ENCODE measurements around the gene KIF3C. TPM values are rescaled to one million over a fixed set of nuclear protein-coding genes. Genes with fewer than 3 reads are reported as not detected.

The KIF3C gene
- total RNA-seq, 1 donor from 2014 or later, result 3.7 TPM

DNA sequence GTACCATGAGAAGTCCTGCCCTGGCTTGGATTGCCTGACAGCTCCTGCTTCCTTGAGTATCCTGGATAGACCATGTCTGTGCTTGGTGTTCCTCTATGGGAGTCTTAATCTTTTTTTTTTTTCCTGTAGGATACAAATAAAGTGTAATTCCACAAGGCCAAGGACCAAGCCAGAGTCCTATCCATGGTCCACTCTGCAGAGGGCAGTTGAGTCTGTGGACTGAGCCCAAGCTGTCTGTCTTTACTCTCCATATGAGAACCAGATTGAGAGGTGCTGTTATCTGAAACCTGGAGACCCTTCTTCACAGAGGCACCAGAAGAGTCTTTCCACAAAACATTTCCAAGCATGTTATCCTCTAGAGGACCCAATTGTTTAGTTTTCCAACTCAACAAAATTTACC lies 1.4 kb upstream of the KIF3C start:
- no peak overlapping the region for H3K27ac ChIP-seq (ENCODE audit: low read depth, low read length)
- H3K9me3 ChIP-seq (ENCODE audit: control insufficient read depth in 3 of 3, low read length in 3 of 3), result no peaks in the 10 kb centered on the region
- no peak overlapping the region for H3K4me3 ChIP-seq (ENCODE audit: low read length in 3 of 3)
- H3K9ac ChIP-seq (ENCODE audit: low read depth in 1 of 3, low read length in 3 of 3), result no peak overlapping the region
- no peaks in the 10 kb centered on the region for H3K36me3 ChIP-seq (ENCODE audit: control insufficient read depth in 3 of 3, insufficient read depth in 3 of 3, low read length in 3 of 3)
- no peaks in the 10 kb centered on the region for H3K27me3 ChIP-seq (ENCODE audit: control insufficient read depth in 3 of 3, insufficient read depth in 3 of 3, low read length in 3 of 3)
- peaks cover 7 to 25% (median 17%) of the 10 kb centered on the region in 3 donors for H3K4me1 ChIP-seq (ENCODE audit: control insufficient read depth in 3 of 3, insufficient read depth in 3 of 3, low read length in 3 of 3)

DNA sequence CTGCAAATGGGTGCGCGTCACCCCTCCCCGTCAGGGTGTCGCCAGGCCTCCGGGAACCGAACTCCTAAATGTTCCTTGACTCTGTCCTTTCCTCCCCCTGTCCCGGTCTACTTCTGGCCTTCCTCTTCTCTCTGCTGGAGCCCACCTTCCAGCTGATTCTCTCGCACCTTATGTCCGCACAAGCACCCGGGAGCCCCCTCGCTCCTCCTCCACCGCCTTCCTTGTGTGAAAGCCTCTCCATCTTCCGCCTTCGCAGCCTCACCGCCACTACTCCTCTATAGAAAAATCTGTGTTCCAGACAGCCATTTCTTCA lies 627 bp upstream of the KIF3C start:
- H3K4me3 ChIP-seq (ENCODE audit: low read length in 3 of 3), result peak overlapping the region; percentile 78 to 81 (median 81)
- no peaks in the 10 kb centered on the region for H3K9me3 ChIP-seq (ENCODE audit: control insufficient read depth in 3 of 3, low read length in 3 of 3)
- H3K4me1 ChIP-seq (ENCODE audit: control insufficient read depth in 3 of 3, insufficient read depth in 3 of 3, low read length in 3 of 3), result peaks cover 7 to 26% (median 17%) of the 10 kb centered on the region in 3 donors
- H3K9ac ChIP-seq (ENCODE audit: low read depth in 1 of 3, low read length in 3 of 3), result peak overlapping the region; percentile 32 to 73 (median 61)
- no peaks in the 10 kb centered on the region for H3K27me3 ChIP-seq (ENCODE audit: control insufficient read depth in 3 of 3, insufficient read depth in 3 of 3, low read length in 3 of 3)
- H3K27ac ChIP-seq (ENCODE audit: low read depth, low read length), result no peak overlapping the region
- H3K36me3 ChIP-seq (ENCODE audit: control insufficient read depth in 3 of 3, insufficient read depth in 3 of 3, low read length in 3 of 3), result no peaks in the 10 kb centered on the region

DNA sequence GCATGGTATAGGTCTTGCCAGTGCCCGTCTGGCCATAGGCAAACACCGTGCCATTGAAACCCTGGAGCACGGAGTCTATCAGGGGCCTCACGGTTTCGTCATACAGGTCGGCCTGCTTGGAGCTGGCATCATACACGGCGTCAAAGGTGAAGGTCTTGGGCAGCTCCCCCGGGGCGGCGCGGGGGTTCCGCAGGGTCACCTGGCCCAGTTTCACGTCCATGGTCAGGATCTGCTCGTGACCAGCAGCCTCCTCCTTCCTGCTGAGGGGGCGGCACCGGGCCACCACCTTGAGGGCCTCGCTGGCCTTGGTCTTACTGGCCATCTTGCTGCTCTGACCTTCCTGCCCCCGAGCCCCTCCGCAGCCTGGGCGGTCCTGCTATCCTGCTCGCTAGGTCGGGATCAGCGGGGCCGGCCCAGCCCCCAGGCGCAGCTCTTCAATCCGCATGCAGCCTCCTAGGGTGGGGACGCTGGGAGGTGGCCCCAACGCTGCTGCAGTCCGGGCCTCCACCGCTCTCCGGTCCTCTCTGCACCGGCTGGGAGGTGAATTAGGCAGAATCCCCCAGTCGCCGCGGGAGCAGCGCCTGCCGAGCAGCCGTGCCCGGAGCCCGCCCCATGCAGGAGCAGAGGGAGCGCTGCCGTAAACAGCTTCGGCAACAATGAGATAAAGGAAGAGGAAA lies 563 bp downstream of the KIF3C start:
- H3K4me3 ChIP-seq (ENCODE audit: low read length in 3 of 3), result peak overlapping the region; percentile 70 to 81 (median 81)
- H3K27ac ChIP-seq (ENCODE audit: low read depth, low read length), result no peak overlapping the region
- H3K9me3 ChIP-seq (ENCODE audit: control insufficient read depth in 3 of 3, low read length in 3 of 3), result no peaks in the 10 kb centered on the region
- peak overlapping the region; percentile 64 to 78 (median 70) for H3K9ac ChIP-seq (ENCODE audit: low read depth in 1 of 3, low read length in 3 of 3)
- no peaks in the 10 kb centered on the region for H3K36me3 ChIP-seq (ENCODE audit: control insufficient read depth in 3 of 3, insufficient read depth in 3 of 3, low read length in 3 of 3)
- peaks cover 7 to 28% (median 20%) of the 10 kb centered on the region in 3 donors for H3K4me1 ChIP-seq (ENCODE audit: control insufficient read depth in 3 of 3, insufficient read depth in 3 of 3, low read length in 3 of 3)
- no peaks in the 10 kb centered on the region for H3K27me3 ChIP-seq (ENCODE audit: control insufficient read depth in 3 of 3, insufficient read depth in 3 of 3, low read length in 3 of 3)

DNA sequence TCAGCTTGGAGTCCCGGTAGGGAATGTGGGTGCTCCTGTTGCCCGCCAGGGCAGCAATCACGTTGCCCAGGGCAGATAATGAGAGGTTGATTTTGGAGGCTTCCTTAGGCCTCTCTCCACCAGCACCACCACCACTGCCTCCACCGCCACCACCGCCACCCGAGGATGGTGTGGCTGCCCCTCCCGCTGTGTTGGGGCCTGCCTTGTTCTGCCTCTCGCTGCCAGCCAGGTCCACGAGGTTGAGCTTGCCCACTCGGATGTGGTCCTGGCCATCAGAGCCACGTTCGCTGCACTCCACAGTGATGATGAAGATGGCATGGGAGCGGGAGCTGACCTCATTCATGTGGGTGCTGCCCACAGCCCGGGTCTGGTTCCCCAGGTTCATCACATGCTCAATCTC lies 1.3 kb downstream of the KIF3C start:
- H3K27ac ChIP-seq (ENCODE audit: low read depth, low read length), result no peak overlapping the region
- H3K4me3 ChIP-seq (ENCODE audit: low read length in 3 of 3), result peak overlapping the region in 1 of 3 donors; percentile 22

DNA sequence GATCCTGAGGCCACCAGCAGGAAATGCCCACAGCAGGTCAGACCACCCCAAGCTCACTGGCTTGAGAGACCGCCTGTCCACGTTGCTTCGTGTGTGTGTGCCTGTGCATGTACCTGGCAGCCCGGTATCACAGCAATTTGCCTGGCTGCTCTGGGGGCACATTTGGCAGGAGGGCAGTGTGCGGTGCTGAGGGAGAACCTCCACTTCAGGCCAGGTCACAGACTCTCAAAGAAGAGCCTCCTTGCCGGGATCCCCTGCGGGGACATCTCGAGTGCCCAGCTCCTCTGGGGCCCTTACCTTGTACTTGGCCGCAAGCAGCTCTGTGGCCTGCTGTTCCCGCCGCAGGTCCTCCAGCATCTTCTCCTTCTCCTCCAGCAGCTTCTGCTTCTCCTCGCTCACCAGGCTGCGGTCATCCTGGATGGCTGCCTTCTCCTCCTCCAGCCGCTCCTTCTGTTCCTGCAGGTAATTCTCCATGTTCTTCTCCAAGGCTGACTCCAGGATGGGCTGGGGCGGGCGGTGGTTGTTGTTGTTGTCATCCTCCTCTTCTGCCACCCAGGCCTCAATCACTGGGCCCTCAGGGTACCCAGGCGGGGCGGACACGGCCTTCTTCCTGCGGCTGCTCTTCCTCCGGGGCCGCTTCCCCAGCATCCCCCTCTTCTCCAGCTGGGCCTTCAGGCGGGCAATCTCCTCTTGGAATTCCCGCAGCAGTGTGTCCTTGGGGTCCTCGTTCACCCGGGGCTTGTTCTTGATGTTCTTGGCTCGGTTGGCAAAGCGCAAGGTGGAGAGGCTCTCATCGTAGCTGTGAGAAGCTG lies 2.0 kb downstream of the KIF3C start:
- H3K27me3 ChIP-seq (ENCODE audit: control insufficient read depth in 3 of 3, insufficient read depth in 3 of 3, low read length in 3 of 3), result no peaks in the 10 kb centered on the region
- no peaks in the 10 kb centered on the region for H3K36me3 ChIP-seq (ENCODE audit: control insufficient read depth in 3 of 3, insufficient read depth in 3 of 3, low read length in 3 of 3)
- no peak overlapping the region for H3K4me3 ChIP-seq (ENCODE audit: low read length in 3 of 3)
- no peaks in the 10 kb centered on the region for H3K9me3 ChIP-seq (ENCODE audit: control insufficient read depth in 3 of 3, low read length in 3 of 3)
- no peak overlapping the region for H3K9ac ChIP-seq (ENCODE audit: low read depth in 1 of 3, low read length in 3 of 3)
- no peak overlapping the region for H3K27ac ChIP-seq (ENCODE audit: low read depth, low read length)
- peaks cover 7 to 28% (median 20%) of the 10 kb centered on the region in 3 donors for H3K4me1 ChIP-seq (ENCODE audit: control insufficient read depth in 3 of 3, insufficient read depth in 3 of 3, low read length in 3 of 3)

More for the DNA sequence above, 1.3 kb downstream of the KIF3C start:
- no peaks in the 10 kb centered on the region for H3K36me3 ChIP-seq (ENCODE audit: control insufficient read depth in 3 of 3, insufficient read depth in 3 of 3, low read length in 3 of 3)
- peaks cover 7 to 28% (median 20%) of the 10 kb centered on the region in 3 donors for H3K4me1 ChIP-seq (ENCODE audit: control insufficient read depth in 3 of 3, insufficient read depth in 3 of 3, low read length in 3 of 3)
- no peak overlapping the region for H3K9ac ChIP-seq (ENCODE audit: low read depth in 1 of 3, low read length in 3 of 3)
- H3K9me3 ChIP-seq (ENCODE audit: control insufficient read depth in 3 of 3, low read length in 3 of 3), result no peaks in the 10 kb centered on the region
- H3K27me3 ChIP-seq (ENCODE audit: control insufficient read depth in 3 of 3, insufficient read depth in 3 of 3, low read length in 3 of 3), result no peaks in the 10 kb centered on the region

DNA sequence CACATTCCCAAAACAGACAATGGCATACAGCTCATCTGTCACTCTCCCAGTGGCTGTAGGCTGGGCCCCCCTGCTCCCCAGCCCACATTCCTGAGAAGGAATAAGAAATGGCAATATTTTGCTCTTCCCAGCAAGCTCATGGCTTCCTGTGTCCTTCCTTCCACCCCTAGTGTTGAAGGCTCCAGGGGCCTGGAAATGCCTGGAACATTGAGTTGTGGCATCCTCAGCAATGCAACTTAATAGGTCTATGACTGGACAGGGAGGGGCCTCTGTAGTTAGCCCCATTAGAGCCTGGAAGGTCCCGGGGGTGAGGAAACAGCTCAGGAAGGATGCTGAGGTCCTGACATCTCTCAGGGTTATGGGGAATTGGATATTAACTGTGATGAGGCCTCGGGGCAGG lies 3.3 kb downstream of the KIF3C start:
- Histone ChIP-seq H3K9me3 (ENCODE audit: control insufficient read depth in 3 of 3, low read length in 3 of 3) (no peaks in the 10 kb centered on the region), H3K27ac (ENCODE audit: low read depth, low read length) (no peak overlapping the region), H3K4me3 (ENCODE audit: low read length in 3 of 3) (no peak overlapping the region), H3K4me1 (ENCODE audit: control insufficient read depth in 3 of 3, insufficient read depth in 3 of 3, low read length in 3 of 3) (peaks cover 7 to 28% (median 20%) of the 10 kb centered on the region in 3 donors), H3K9ac (ENCODE audit: low read depth in 1 of 3, low read length in 3 of 3) (no peak overlapping the region), H3K36me3 (ENCODE audit: control insufficient read depth in 3 of 3, insufficient read depth in 3 of 3, low read length in 3 of 3) (no peaks in the 10 kb centered on the region), H3K27me3 (ENCODE audit: control insufficient read depth in 3 of 3, insufficient read depth in 3 of 3, low read length in 3 of 3) (no peaks in the 10 kb centered on the region)

DNA sequence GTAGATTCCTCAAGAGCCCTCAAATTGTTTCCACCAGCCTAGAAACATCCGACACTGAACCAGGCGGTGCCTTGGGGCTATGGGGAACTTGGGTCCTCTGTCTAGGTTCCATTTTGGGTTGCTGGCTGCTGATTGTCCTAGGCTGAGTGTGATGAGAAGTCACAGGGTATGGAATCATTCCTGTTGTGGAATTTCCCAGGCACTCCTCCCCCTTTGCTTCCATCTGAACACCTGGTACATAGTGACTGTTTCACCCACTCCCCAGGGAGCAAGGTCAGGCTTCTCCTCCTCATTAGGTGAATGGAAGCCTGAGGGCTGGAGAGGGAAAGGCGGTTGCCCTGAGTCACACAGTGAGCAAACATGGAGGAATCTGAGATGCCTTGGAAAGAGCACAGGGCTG lies 4.5 kb downstream of the KIF3C start:
- Histone ChIP-seq H3K4me3 (ENCODE audit: low read length in 3 of 3) (no peak overlapping the region), H3K9me3 (ENCODE audit: control insufficient read depth in 3 of 3, low read length in 3 of 3) (no peaks in the 10 kb centered on the region), H3K27ac (ENCODE audit: low read depth, low read length) (no peak overlapping the region), H3K4me1 (ENCODE audit: control insufficient read depth in 3 of 3, insufficient read depth in 3 of 3, low read length in 3 of 3) (peaks cover 7 to 25% (median 16%) of the 10 kb centered on the region in 3 donors), H3K27me3 (ENCODE audit: control insufficient read depth in 3 of 3, insufficient read depth in 3 of 3, low read length in 3 of 3) (no peaks in the 10 kb centered on the region), H3K36me3 (ENCODE audit: control insufficient read depth in 3 of 3, insufficient read depth in 3 of 3, low read length in 3 of 3) (no peaks in the 10 kb centered on the region), H3K9ac (ENCODE audit: low read depth in 1 of 3, low read length in 3 of 3) (no peak overlapping the region)

DNA sequence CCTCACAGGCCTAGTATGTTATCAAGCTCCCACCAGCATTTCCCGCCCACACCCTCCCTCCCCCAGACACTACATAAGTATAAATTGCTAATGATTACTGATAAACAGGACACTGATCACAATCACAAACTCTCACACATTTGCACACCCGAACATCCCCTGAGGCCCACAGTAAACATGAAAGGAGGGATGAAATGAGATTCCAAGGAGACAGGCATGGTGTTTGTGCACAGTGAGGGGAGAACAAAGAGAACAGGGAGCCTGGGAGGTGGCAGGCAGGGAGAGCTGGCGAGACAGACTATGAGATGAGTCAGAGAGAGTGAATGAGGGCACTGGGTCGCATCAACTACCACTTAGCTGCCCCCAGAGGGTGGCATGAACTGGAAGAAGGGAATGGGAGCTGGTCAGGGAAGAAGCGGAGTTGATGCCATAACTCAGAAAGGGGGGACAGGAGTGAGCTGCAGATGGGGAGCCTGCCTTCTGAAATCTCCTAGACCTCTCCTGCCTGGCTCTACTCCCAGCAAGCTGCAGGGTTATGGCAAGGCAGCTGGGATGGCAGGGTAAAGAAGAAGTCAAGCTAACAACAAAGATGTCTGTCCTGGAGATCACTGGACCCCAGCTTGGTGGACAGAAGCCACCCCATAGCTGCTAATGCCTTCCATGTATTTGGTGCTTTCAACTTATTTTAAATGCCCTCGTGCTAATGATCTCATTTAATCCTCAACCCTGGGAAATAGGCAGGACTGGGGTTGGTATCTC lies 5.1 kb downstream of the KIF3C start:
- H3K4me3 ChIP-seq (ENCODE audit: low read length in 3 of 3), result no peak overlapping the region
- H3K9ac ChIP-seq (ENCODE audit: low read depth in 1 of 3, low read length in 3 of 3), result no peak overlapping the region
- H3K27ac ChIP-seq (ENCODE audit: low read depth, low read length), result no peak overlapping the region
- H3K4me1 ChIP-seq (ENCODE audit: control insufficient read depth in 3 of 3, insufficient read depth in 3 of 3, low read length in 3 of 3), result peaks cover 7 to 23% (median 15%) of the 10 kb centered on the region in 3 donors
- H3K9me3 ChIP-seq (ENCODE audit: control insufficient read depth in 3 of 3, low read length in 3 of 3), result no peaks in the 10 kb centered on the region
- H3K27me3 ChIP-seq (ENCODE audit: control insufficient read depth in 3 of 3, insufficient read depth in 3 of 3, low read length in 3 of 3), result no peaks in the 10 kb centered on the region
- H3K36me3 ChIP-seq (ENCODE audit: control insufficient read depth in 3 of 3, insufficient read depth in 3 of 3, low read length in 3 of 3), result no peaks in the 10 kb centered on the region

DNA sequence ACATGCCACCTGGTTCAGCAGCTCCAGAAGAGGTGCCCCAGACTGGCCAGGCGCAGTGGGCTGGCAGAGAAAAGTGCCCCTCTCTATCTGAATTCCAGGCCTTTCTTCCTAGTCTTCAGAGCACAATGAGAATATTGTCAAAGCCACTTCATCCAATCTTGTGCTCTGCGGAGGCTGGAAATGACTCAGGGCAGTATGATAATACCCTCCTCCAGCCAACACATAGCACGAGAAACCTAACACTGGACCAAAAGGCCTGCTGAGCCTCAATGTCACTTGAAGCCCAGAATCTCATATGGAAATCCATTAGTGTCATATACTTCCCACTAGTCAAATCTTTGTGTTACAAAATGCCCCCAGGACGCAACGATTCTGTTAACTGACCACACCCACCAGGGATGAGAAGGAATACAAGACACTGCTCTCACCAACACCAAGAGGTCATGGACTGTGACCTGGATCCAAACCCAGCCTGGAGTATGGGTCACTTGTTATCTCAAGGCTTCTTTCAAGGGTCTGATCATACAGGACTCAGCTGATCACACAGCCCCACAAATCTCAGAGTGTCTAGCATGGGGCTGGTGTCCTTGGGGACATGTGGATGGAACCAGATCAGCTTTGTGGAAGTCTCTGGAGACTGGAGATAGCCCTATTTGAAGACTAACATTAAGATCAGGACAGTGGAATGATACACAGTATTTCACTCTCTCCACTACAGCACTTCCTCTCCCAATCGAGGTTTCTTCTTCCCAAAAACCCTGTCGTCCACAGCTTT lies 10.1 kb downstream of the KIF3C start:
- no peak overlapping the region for H3K9ac ChIP-seq (ENCODE audit: low read depth in 1 of 3, low read length in 3 of 3)
- no peak overlapping the region for H3K27ac ChIP-seq (ENCODE audit: low read depth, low read length)
- H3K27me3 ChIP-seq (ENCODE audit: control insufficient read depth in 3 of 3, insufficient read depth in 3 of 3, low read length in 3 of 3), result no peaks in the 10 kb centered on the region
- H3K36me3 ChIP-seq (ENCODE audit: control insufficient read depth in 3 of 3, insufficient read depth in 3 of 3, low read length in 3 of 3), result no peaks in the 10 kb centered on the region
- H3K4me3 ChIP-seq (ENCODE audit: low read length in 3 of 3), result no peak overlapping the region
- H3K4me1 ChIP-seq (ENCODE audit: control insufficient read depth in 3 of 3, insufficient read depth in 3 of 3, low read length in 3 of 3), result peaks cover 0 to 3% (median 0%) of the 10 kb centered on the region in 3 donors
- H3K9me3 ChIP-seq (ENCODE audit: control insufficient read depth in 3 of 3, low read length in 3 of 3), result no peaks in the 10 kb centered on the region
